Kidney (tissue), 14 donors: ENCODE results near the gene CALR3. TPM values are rescaled to one million over a fixed set of nuclear protein-coding genes. Genes with fewer than 3 reads are reported as not detected.

Experiments
- DNase-seq, 5 donors: peaks; one replicate each; pipeline ENCODE4 v3.0.0-alpha.2; 2013 to 2020
- FAIRE-seq: peaks from 2 replicates; lab custom pipeline; 2012; peaks lifted over from hg19 to GRCh38; lab: Jason Lieb, UNC
- H3K27ac ChIP-seq, 2 donors: one replicate each; pipeline ENCODE4 v1.7.0; 2013; ENCODE audit warnings: low read depth in 2 of 2, low read length in 2 of 2, inconsistent platforms in 1 of 2
- H3K27me3 ChIP-seq: one replicate; pipeline ENCODE4 v1.7.1; 2013; ENCODE audit warnings: low read length, inconsistent platforms; ENCODE audit not compliant: control insufficient read depth, insufficient read depth
- H3K36me3 ChIP-seq, 3 donors: one replicate each; pipeline versions ENCODE4 v1.7.0 to v1.7.1; 2013; ENCODE audit warnings: low read length in 3 of 3, control low read depth in 1 of 3, inconsistent platforms in 1 of 3; ENCODE audit not compliant: insufficient read depth in 3 of 3, control insufficient read depth in 2 of 3
- H3K4me1 ChIP-seq, 3 donors: one replicate each; pipeline versions ENCODE4 v1.7.0 to v1.7.1; 2013; ENCODE audit warnings: low read length in 3 of 3, inconsistent platforms in 1 of 3, low read depth in 1 of 3; ENCODE audit not compliant: control insufficient read depth in 2 of 3, insufficient read depth in 2 of 3
- H3K4me3 ChIP-seq, 3 donors: one replicate each; pipeline versions ENCODE4 v1.7.0 to v1.8.1; 2013; ENCODE audit warnings: low read length in 3 of 3, control low read depth in 1 of 3, inconsistent platforms in 1 of 3
- H3K9ac ChIP-seq, 3 donors: one replicate each; pipeline versions ENCODE4 v1.7.0 to v1.7.1; 2013; ENCODE audit warnings: low read length in 3 of 3, control low read depth in 1 of 3, inconsistent platforms in 1 of 3
- H3K9me3 ChIP-seq, 3 donors: one replicate each; pipeline versions ENCODE4 v1.7.0 to v1.7.1; 2013; ENCODE audit warnings: low read length in 3 of 3, control low read depth in 1 of 3, inconsistent platforms in 1 of 3; ENCODE audit not compliant: control insufficient read depth in 2 of 3, insufficient read depth in 1 of 3
- CTCF ChIP-seq: IDR thresholded peaks from 3 replicates; pipeline ENCODE4 v1.5.1; 2012; ENCODE audit warnings: mild to moderate bottlenecking, moderate library complexity, borderline replicate concordance; ENCODE audit not compliant: insufficient read depth; ENCODE audit errors: extremely low read depth
- intact Hi-C: fragments of 100-400 bp; cut with DNase I; formaldehyde crosslinking; loops from one replicate; pipeline ENCODE4 v1.11.1; 2022
- polyA plus RNA-seq: library from polyadenylated mRNA; stranded (reverse); fragments of 350-450 nt; fragmentation: Illumina TruSeq; extraction: RNeasy Lipid Tissue Mini Kit (QIAGEN cat#74804); gene quantifications from one replicate; pipeline ENCODE4 v1.2.3, GENCODE V29; 2014; ENCODE audit warnings: low read depth, low replicate concordance; ENCODE audit not compliant: insufficient read depth
- total RNA-seq: library from RNA; stranded (reverse); fragmentation: NEBNext Ultra II Directional; extraction: Animal tissue kit (Norgen Biotek cat#: 25700); gene quantifications from one replicate; pipeline ENCODE4 v1.2.1, GENCODE V29; 2021
- donor health status: control.
- donor health status: control.
- donor health status: control.
- donor health status: control.
- donor health status: control.
- donor health status: DM: yes; HTN: yes; CAD: no.
- donor health status: Normal renal cell carcinoma (clear cell type).

CALR3 gene
- total and polyA plus RNA-seq, 2 donors from 2014 or later, result not detected

GRCh38 chr19:16521715-16522289 lies 25.8 kb upstream of the CALR3 start:
- no peak for DNase-seq
- Histone ChIP-seq H3K27me3 (no peaks in the 10 kb centered on the region), H3K36me3 (peaks cover 5 to 59% (median 26%) of the 10 kb centered on the region in 3 donors), H3K27ac (no peak overlapping the region), H3K9me3 (no peaks in the 10 kb centered on the region), H3K9ac (no peak overlapping the region), H3K4me1 (peaks cover 0 to 9% (median 3%) of the 10 kb centered on the region in 3 donors), H3K4me3 (no peak overlapping the region)
- no peak for TF ChIP-seq CTCF
- intact Hi-C loops, result no loop called here
- no peak for FAIRE-seq

GRCh38 chr19:16520986-16521624 lies 25.1 kb upstream of the CALR3 start:
- intact Hi-C loops, result no loop called here
- no peak overlapping the region for H3K9ac ChIP-seq
- no peak for DNase-seq
- peaks cover 5 to 64% (median 27%) of the 10 kb centered on the region in 3 donors for H3K36me3 ChIP-seq
- TF ChIP-seq CTCF, result no peak
- no peaks in the 10 kb centered on the region for H3K9me3 ChIP-seq
- peaks cover 0 to 6% (median 0%) of the 10 kb centered on the region in 3 donors for H3K4me1 ChIP-seq
- no peak for FAIRE-seq
- no peak overlapping the region for H3K4me3 ChIP-seq
- no peaks in the 10 kb centered on the region for H3K27me3 ChIP-seq
- no peak overlapping the region for H3K27ac ChIP-seq

GRCh38 chr19:16520074-16520973 lies 24.4 kb upstream of the CALR3 start:
- Histone ChIP-seq H3K4me3 (no peak overlapping the region), H3K36me3 (peaks cover 5 to 62% (median 27%) of the 10 kb centered on the region in 3 donors), H3K27me3 (no peaks in the 10 kb centered on the region), H3K9ac (no peak overlapping the region), H3K4me1 (peaks cover 0 to under 1% (median 0%) of the 10 kb centered on the region in 3 donors), H3K9me3 (no peaks in the 10 kb centered on the region), H3K27ac (no peak overlapping the region)
- TF ChIP-seq CTCF, result no peak
- intact Hi-C loops, result no loop called here
- DNase-seq (no peak), FAIRE-seq (no peak)
